Body of pancreas (tissue), 4 donors: ENCODE results near the gene RTBDN.

ENCODE experiments used
- POLR2A ChIP-seq, 3 donors: fragments of 450-650 bp; IDR thresholded peaks; one replicate each; pipeline ENCODE4 v1.6.1; 2016; ENCODE audit warnings: antibody characterized with exemption in 3 of 3, mild to moderate bottlenecking in 2 of 3
- TF ChIP-seq, protein P1 (sequence below), 7 experiments: fragments of 450-650 bp in 4 of 7; fragments of 200-600 bp in 3 of 7; sonication (generic) in 3 of 7; IDR thresholded peaks; one replicate each; pipeline ENCODE4 v1.5.1; 2016 to 2019; ENCODE audit warnings: antibody characterized with exemption in 7 of 7

DNA sequence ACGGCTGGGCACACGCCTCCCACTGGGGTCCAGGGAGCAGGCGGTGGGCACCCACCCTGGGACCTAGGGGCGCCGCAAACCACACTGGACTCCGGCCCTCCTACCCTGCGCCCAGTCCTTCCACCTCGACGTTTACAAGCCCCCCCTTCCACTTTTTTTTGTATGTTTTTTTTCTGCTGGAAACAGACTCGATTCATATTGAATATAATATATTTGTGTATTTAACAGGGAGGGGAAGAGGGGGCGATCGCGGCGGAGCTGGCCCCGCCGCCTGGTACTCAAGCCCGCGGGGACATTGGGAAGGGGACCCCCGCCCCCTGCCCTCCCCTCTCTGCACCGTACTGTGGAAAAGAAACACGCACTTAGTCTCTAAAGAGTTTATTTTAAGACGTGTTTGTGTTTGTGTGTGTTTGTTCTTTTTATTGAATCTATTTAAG lies 41.5 kb downstream of the RTBDN start:
- TF ChIP-seq, protein P1, sequence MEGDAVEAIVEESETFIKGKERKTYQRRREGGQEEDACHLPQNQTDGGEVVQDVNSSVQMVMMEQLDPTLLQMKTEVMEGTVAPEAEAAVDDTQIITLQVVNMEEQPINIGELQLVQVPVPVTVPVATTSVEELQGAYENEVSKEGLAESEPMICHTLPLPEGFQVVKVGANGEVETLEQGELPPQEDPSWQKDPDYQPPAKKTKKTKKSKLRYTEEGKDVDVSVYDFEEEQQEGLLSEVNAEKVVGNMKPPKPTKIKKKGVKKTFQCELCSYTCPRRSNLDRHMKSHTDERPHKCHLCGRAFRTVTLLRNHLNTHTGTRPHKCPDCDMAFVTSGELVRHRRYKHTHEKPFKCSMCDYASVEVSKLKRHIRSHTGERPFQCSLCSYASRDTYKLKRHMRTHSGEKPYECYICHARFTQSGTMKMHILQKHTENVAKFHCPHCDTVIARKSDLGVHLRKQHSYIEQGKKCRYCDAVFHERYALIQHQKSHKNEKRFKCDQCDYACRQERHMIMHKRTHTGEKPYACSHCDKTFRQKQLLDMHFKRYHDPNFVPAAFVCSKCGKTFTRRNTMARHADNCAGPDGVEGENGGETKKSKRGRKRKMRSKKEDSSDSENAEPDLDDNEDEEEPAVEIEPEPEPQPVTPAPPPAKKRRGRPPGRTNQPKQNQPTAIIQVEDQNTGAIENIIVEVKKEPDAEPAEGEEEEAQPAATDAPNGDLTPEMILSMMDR (IDR thresholded peaks at IDR 0.05): no peak
- TF ChIP-seq POLR2A (IDR thresholded peaks at IDR 0.05): no peak
